ENCODE measurements around the gene ENG. TPM values are rescaled to one million over a fixed set of nuclear protein-coding genes. Genes with fewer than 3 reads are reported as not detected.

The ENG gene
- total RNA-seq, 1 donor from 2014 or later, result 322 TPM

- Histone ChIP-seq H3K4me1 (peaks cover 47% of the 10 kb centered on the region), H3K27ac (peak overlapping the region; percentile 2)
Observed at GRCh38 chr9:127873886-127874285, 19.4 kb upstream of the ENG start.

GRCh38 chr9:127873223-127873691 lies 18.8 kb upstream of the ENG start:
- Histone ChIP-seq H3K4me3 (no peak overlapping the region), H3K36me3 (peaks cover 31% of the 10 kb centered on the region), H3K27ac (no peak overlapping the region), H3K9me3 (no peaks in the 10 kb centered on the region), H3K27me3 (no peaks in the 10 kb centered on the region), H3K4me1 (peaks cover 45% of the 10 kb centered on the region)
- TF ChIP-seq CTCF (IDR thresholded peaks at IDR 0.05), result no peak
- DNase-seq (no peak), ATAC-seq (no peak)
- intact Hi-C loops (cut with DNase I), result no loop called here

More at GRCh38 chr9:127873886-127874285, 19.4 kb upstream of the ENG start:
- ATAC-seq, result peak; percentile 16
- intact Hi-C loops (cut with DNase I), result no loop called here
- H3K36me3 ChIP-seq, result peaks cover 31% of the 10 kb centered on the region
- DNase-seq, result peak; percentile 86
- no peaks in the 10 kb centered on the region for H3K9me3 ChIP-seq
- no peak overlapping the region for H3K4me3 ChIP-seq
- TF ChIP-seq CTCF (IDR thresholded peaks at IDR 0.05), result no peak
- no peaks in the 10 kb centered on the region for H3K27me3 ChIP-seq

GRCh38 chr9:127872369-127873222 lies 18.1 kb upstream of the ENG start:
- H3K27ac ChIP-seq, result no peak overlapping the region
- no peak for ATAC-seq
- no peaks in the 10 kb centered on the region for H3K27me3 ChIP-seq
- TF ChIP-seq CTCF (IDR thresholded peaks at IDR 0.05), result no peak
- peaks cover 41% of the 10 kb centered on the region for H3K4me1 ChIP-seq
- H3K4me3 ChIP-seq, result no peak overlapping the region
- peaks cover 37% of the 10 kb centered on the region for H3K36me3 ChIP-seq
- peak; percentile 63 for DNase-seq
- no peaks in the 10 kb centered on the region for H3K9me3 ChIP-seq
- intact Hi-C loops (cut with DNase I), result no loop called here

GRCh38 chr9:127871531-127871930 lies 17.1 kb upstream of the ENG start:
- Histone ChIP-seq H3K4me1 (peaks cover 36% of the 10 kb centered on the region), H3K9me3 (no peaks in the 10 kb centered on the region), H3K27ac (no peak overlapping the region), H3K36me3 (peaks cover 39% of the 10 kb centered on the region), H3K27me3 (no peaks in the 10 kb centered on the region), H3K4me3 (no peak overlapping the region)
- peak; percentile 57 for DNase-seq
- intact Hi-C loops (cut with DNase I), result no loop called here
- no peak for ATAC-seq
- TF ChIP-seq CTCF (IDR thresholded peaks at IDR 0.05), result no peak

GRCh38 chr9:127870887-127871286 lies 16.4 kb upstream of the ENG start:
- DNase-seq, result no peak
- Histone ChIP-seq H3K27ac (no peak overlapping the region), H3K27me3 (no peaks in the 10 kb centered on the region), H3K36me3 (peaks cover 45% of the 10 kb centered on the region), H3K4me1 (peaks cover 34% of the 10 kb centered on the region), H3K4me3 (no peak overlapping the region), H3K9me3 (no peaks in the 10 kb centered on the region)
- TF ChIP-seq CTCF (IDR thresholded peaks at IDR 0.05), result no peak
- intact Hi-C loops (cut with DNase I), result no loop called here
- no peak for ATAC-seq

Measured in upper lobe of right lung (tissue), 1 donor.